ENCODE measurements around the gene STH. TPM values are rescaled to one million over a fixed set of nuclear protein-coding genes. Genes with fewer than 3 reads are reported as not detected.

The STH gene
- polyA plus RNA-seq, 1 donor (not counting 4 experiments of a cell fraction or from before 2014, with no cell fraction given), result not detected

GRCh38 chr17:45953561-45953960 is 45.5 kb upstream of the STH start:
- no peaks in the 10 kb centered on the region for H4K20me1 ChIP-seq (ENCODE audit: control insufficient read depth, extremely low read depth, insufficient read depth, low read length)
- dilution Hi-C loops (cut with MboI; ENCODE audit: extremely low pct_ligation_motif_present, low sequenced_read_pairs), result no loop called here

GRCh38 chr17:45954914-45955313 is 44.1 kb upstream of the STH start:
- dilution Hi-C loops (cut with MboI; ENCODE audit: extremely low pct_ligation_motif_present, low sequenced_read_pairs), result no loop called here
- FAIRE-seq (no peak), DNase-seq (ENCODE audit: low read depth, low spot score) (no peak)

More at GRCh38 chr17:45953561-45953960, 45.5 kb upstream of the STH start:
- no peak overlapping the region for H3K4me2 ChIP-seq (ENCODE audit: control insufficient read depth, extremely low read depth, insufficient read depth, low read depth, low read length)
- H3K36me3 ChIP-seq (ENCODE audit: control insufficient read depth in 2 of 2, extremely low read depth in 1 of 2, insufficient read depth in 2 of 2, low read length in 2 of 2), result no peaks in the 10 kb centered on the region
- peaks cover 22% of the 10 kb centered on the region for H3K27me3 ChIP-seq (ENCODE audit: control insufficient read depth, extremely low read depth, insufficient read depth, low read length)
- H2AFZ ChIP-seq (ENCODE audit: control insufficient read depth, low read length), result no peak overlapping the region
- peaks cover 2% of the 10 kb centered on the region for H3K4me1 ChIP-seq (ENCODE audit: control insufficient read depth, extremely low read depth, insufficient read depth, low read length)
- no peak overlapping the region for H3K27ac ChIP-seq (ENCODE audit: control insufficient read depth, insufficient read depth, low read length)
- no peak overlapping the region for H3K9ac ChIP-seq (ENCODE audit: control insufficient read depth, extremely low read depth, insufficient read depth, low read length)
- DNase-seq (ENCODE audit: low read depth, low spot score) (no peak), FAIRE-seq (no peak)
- no peak overlapping the region for H3K4me3 ChIP-seq (ENCODE audit: control insufficient read depth in 2 of 3, extremely low read depth in 1 of 3, insufficient read depth in 2 of 3, low read depth in 1 of 3, low read length in 3 of 3)
- no peaks in the 10 kb centered on the region for H3K9me3 ChIP-seq (ENCODE audit: control insufficient read depth, low read depth, low read length)
- no peak for TF ChIP-seq CTCF (optimal IDR thresholded peaks at IDR 0.05 in 1 of 3, IDR thresholded peaks at IDR 0.05 in 1 of 3, conservative IDR thresholded peaks at IDR 0.05 in 1 of 3; ENCODE audit: extremely low read depth in 1 of 3, insufficient read depth in 2 of 3, low read length in 3 of 3)
- TF ChIP-seq EZH2 (IDR thresholded peaks at IDR 0.05; ENCODE audit: low read length), result no peak
- H3K9me1 ChIP-seq (ENCODE audit: control insufficient read depth, extremely low read depth, insufficient read depth, low read length), result no peaks in the 10 kb centered on the region
- no peaks in the 10 kb centered on the region for H3K79me2 ChIP-seq (ENCODE audit: control insufficient read depth, insufficient read depth, low read length)

More at GRCh38 chr17:45954914-45955313, 44.1 kb upstream of the STH start:
- peaks cover 14% of the 10 kb centered on the region for H3K27me3 ChIP-seq (ENCODE audit: control insufficient read depth, extremely low read depth, insufficient read depth, low read length)
- H3K9me1 ChIP-seq (ENCODE audit: control insufficient read depth, extremely low read depth, insufficient read depth, low read length), result no peaks in the 10 kb centered on the region
- H3K36me3 ChIP-seq (ENCODE audit: control insufficient read depth in 2 of 2, extremely low read depth in 1 of 2, insufficient read depth in 2 of 2, low read length in 2 of 2), result no peaks in the 10 kb centered on the region
- TF ChIP-seq CTCF (optimal IDR thresholded peaks at IDR 0.05 in 1 of 3, IDR thresholded peaks at IDR 0.05 in 1 of 3, conservative IDR thresholded peaks at IDR 0.05 in 1 of 3; ENCODE audit: extremely low read depth in 1 of 3, insufficient read depth in 2 of 3, low read length in 3 of 3), result no peak
- no peak for TF ChIP-seq EZH2 (IDR thresholded peaks at IDR 0.05; ENCODE audit: low read length)
- H3K9ac ChIP-seq (ENCODE audit: control insufficient read depth, extremely low read depth, insufficient read depth, low read length), result no peak overlapping the region
- no peaks in the 10 kb centered on the region for H3K79me2 ChIP-seq (ENCODE audit: control insufficient read depth, insufficient read depth, low read length)
- no peak overlapping the region for H2AFZ ChIP-seq (ENCODE audit: control insufficient read depth, low read length)
- no peak overlapping the region for H3K27ac ChIP-seq (ENCODE audit: control insufficient read depth, insufficient read depth, low read length)
- H3K4me2 ChIP-seq (ENCODE audit: control insufficient read depth, extremely low read depth, insufficient read depth, low read depth, low read length), result no peak overlapping the region
- no peak overlapping the region for H3K4me3 ChIP-seq (ENCODE audit: control insufficient read depth in 2 of 3, extremely low read depth in 1 of 3, insufficient read depth in 2 of 3, low read depth in 1 of 3, low read length in 3 of 3)
- no peaks in the 10 kb centered on the region for H4K20me1 ChIP-seq (ENCODE audit: control insufficient read depth, extremely low read depth, insufficient read depth, low read length)
- no peaks in the 10 kb centered on the region for H3K4me1 ChIP-seq (ENCODE audit: control insufficient read depth, extremely low read depth, insufficient read depth, low read length)
- H3K9me3 ChIP-seq (ENCODE audit: control insufficient read depth, low read depth, low read length), result no peaks in the 10 kb centered on the region
